ENCODE data around the gene KRTAP5-8.
"Not testable (repeated sequence)": the region's sequence is repeated elsewhere in the genome, so short reads cannot be mapped to it uniquely, and the experiment has no call there.

The KRTAP5-8 gene

DNA sequence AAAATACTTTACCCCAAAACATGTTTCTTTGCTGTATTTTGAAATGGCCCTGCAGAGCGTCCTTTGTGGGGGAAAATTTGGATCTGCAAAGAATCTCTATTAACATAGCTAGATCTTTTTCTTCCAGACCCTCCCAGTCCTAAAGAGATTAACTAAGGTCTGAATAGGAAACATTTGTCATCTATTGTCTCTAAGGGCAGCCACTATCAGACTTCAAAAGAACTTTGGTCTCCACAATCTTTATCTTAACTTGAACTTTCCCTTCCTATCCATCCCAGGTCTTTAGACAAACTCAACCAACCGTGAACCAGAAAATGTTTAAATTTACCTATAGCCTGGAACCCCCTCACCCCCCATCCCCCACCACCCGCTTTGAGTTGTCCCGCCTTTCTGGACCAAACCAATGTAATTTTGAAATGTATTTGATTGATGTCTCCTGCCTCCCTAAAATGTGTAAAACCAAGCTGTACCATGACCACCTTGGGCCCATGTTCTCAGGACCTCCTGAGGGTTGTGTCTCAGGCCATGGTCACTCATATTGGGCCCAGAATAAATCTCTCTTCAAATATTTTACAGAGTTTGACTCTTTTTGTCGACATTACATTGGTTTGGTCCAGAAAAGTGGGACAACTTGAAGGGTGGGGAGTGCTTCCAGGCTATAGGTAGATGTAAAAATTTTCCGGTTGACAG lies 6.8 kb downstream of the KRTAP5-8 start:
- no peak for DNase-seq

DNA sequence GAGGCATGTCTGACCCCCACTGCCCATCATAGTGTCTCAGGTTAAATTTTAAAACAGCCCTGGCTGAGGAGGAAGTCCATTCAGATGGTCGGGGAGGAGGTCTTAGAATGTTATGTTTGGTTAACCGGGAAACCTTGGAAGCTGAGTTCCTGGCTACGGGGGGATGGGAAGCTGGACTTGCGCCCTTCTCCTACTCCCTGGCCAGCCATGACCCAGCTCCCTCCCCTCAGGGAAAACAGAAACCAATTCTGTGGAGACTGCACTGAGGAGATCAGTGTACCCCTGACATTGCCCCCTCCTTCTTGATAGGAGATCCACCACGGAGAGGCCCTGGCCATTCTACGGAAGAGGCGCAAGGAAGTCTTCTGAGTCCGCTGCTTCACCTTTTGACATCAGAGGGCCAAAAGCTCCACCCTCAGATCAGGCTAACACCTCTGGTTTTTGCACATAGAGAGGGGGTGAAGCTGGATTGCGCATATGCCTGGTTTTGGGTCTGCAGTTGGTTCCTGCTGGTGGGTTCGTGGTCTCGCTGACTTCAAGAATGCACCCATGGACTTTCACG lies 7.7 kb downstream of the KRTAP5-8 start:
- DNase-seq: no peak

GRCh38 chr11:71548120-71548519 lies 10.3 kb downstream of the KRTAP5-8 start, which contains the start of gene KRTAP5-9:
Gene KRTAP5-9 (plus strand): TSS chr11:71548420. CDS start chr11:71548658, 238 bp downstream.
- no peak for DNase-seq

DNA sequence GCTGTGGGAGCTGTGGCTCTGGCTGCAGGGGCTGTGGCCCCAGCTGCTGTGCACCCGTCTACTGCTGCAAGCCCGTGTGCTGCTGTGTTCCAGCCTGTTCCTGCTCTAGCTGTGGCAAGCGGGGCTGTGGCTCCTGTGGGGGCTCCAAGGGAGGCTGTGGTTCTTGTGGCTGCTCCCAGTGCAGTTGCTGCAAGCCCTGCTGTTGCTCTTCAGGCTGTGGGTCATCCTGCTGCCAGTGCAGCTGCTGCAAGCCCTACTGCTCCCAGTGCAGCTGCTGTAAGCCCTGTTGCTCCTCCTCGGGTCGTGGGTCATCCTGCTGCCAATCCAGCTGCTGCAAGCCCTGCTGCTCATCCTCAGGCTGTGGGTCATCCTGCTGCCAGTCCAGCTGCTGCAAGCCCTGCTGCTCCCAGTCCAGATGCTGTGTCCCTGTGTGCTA lies 10.9 kb downstream of the KRTAP5-8 start:
- DNase-seq: no peak

DNA sequence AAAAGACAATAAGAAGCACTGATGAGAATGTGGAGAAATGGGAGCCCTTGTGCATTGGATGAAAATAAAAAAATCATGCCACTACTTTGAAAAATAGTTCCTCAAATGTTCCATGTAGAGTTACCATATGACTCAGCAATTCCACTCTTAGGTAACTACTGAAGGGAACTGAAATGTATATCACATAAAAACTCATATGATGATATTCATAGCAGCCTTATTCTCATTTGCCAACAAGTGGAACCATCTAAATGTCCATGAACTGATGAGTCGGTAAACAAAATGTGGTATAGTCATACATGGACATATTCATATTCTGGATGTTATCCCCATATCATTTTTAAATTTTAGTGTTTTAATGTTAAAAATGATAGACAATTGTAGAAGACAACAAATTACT lies 13.9 kb downstream of the KRTAP5-8 start:
- no peak for DNase-seq

DNA sequence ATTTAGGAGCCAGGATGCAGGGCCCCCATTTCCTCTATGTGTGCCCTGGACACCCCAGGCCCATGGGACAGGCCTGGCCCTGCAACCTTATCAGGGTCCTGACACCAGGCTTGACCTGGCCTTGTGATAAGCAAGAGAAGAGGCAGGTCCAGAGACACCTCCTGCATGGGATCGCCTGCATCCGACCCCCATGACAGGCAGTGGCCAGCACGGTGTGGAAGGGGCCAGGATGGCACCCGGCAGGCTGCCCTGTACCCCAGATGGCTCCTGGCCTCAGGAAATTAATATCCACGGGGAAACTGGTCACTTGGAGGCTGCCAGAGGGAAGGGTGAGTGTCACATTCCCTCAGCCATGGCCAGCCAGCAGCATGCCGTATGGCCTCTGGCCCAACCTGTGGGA lies 17.2 kb downstream of the KRTAP5-8 start:
- DNase-seq: no peak

DNA sequence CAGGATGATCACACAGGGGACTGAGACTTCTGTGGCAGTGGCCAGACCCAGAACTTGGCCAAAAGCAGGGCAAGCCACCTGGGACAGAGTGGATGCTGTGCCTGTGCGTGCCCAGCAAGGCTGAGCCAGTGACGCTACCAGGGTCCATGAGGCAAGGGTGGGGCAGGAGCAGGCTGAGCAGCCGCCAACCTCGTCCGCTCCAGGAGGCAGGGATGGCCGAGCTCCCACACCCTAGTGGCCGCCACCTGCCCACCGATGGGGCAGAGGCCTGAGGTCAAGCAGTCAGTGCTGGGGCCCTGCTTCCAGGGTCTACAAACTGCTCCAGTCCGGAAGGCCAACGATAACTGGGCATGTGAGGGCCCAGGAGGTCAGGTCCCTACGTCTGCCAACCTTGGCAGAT lies 17.7 kb downstream of the KRTAP5-8 start:
- no peak for DNase-seq

- DNase-seq: no peak
Observed at GRCh38 chr11:71556018-71556417, 18.2 kb downstream of the KRTAP5-8 start.

DNA sequence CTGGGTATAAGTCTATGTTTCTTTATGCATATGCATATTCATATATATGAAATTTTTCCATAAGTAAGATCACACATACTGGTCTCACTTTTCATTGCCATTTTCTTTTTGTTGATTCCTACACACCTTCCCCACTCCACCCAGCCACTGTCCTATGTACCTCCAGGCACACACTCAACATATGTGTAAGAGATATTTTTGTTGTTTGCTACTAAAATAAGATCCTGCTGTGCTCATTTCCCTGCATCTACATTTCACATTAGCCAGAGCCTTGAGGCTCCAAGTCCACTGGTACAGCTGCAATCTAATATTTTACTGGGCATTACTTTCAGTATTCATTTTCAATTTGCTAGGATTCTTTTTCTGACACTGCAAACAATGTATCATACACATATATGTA lies 19.4 kb downstream of the KRTAP5-8 start:
- no peak for DNase-seq

DNA sequence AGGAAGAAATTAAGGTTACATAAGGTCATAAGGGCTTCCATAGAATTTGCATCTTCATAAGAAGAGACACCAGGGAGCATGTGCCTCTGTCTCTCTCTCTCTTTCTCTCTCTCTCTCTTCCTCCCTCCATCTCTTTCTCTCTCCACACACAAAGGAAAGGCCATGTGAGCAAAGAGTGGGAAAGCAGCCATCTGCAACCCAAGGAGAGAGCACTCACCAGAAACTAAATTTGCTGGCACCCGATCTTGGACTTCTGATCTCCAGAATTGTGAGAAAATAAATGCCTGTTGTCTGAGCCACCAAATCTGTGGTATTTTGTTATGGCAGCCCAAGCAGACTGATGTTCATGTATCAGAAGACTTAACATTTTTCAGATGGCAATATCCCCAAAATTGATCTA lies 21.2 kb downstream of the KRTAP5-8 start:
- no peak for DNase-seq

DNA sequence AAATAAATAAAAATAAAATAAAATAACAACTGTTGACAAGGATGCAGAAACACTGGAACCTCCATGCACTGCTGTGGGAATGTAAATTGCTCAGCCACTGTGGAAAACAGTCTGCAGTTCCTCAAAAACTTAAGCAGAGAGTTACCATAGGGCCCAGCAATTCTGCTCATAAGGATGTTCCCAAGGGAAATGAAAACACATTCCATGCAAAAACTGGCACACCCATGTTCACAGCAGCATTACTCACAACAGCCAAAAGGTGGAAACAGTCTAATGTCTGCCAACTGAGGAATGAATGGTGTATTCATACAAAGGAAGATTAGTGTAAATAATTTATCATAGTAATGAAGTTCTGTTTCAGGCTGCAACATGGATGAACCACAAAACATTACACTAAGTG lies 24.3 kb downstream of the KRTAP5-8 start:
- DNase-seq: no peak

DNA sequence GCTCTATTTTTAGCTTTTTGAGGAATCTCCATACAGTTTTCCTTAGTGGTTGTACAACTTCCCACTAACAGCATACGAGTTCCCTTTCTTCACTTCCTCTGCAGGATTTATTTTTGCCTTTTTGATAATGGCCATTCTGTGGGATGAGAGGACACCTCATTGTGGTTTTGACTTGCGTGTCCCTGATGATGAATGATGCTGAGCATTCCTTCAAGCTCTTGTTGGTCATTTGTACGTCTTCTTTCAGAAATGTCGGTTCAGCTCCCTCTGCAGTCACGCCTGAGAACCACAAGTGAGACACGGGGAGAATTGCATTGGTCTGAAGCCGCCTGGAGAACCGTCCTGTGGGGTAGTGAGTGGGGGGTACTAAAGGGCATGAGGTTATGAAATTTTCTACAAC lies 25.6 kb downstream of the KRTAP5-8 start:
- DNase-seq: peak; percentile 12

DNA sequence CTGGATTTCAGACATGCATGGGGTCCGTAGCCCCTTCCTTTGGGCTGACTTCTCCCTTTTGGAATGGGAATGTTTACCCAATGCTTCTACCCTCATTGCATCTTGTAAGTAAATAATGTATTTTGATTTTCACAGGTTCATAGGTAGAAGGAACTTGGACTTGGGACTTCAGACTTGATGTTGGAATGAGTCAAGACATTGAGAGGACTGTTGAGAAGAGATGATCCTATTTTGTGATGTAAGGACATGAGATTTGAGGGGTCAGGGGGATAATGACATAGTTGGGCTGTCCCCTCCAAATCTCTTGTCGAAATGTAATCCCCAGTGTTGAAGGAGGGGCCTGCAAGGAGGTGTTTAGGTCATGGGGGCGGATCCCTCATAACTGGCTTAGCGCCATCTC lies 26.6 kb downstream of the KRTAP5-8 start:
- DNase-seq: no peak

GRCh38 chr11:71565263-71565662 lies 27.4 kb downstream of the KRTAP5-8 start, which contains the start of gene KRTAP5-10:
Gene KRTAP5-10 (plus strand): TSS chr11:71565563. CDS start chr11:71565588, 25 bp downstream.
- no peak for DNase-seq

DNA sequence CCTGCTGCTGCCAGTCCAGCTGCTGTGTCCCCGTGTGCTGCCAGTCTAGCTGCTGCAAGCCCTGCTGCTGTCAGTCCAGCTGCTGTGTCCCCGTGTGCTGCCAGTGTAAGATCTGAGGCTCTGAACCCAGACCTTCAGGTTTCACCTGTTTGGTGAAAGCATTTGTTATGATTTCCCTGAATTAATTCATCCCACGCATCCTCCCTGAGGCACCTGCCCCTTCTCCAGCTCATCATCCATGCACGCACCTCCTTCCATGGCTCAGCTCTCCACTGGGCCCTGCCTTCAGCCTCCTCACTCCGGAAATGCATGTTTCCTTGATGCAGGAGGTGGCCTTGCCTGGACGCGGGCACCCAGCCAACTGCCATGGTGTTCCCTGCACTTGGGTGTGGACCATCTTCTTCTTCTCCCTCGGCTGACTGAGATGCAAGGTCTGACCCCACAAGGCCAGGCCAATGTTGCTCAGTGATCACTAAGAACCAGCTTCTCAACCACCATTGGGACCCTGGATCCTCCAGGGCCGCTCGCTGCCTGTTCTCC lies 28.3 kb downstream of the KRTAP5-8 start:
- no peak for DNase-seq

- DNase-seq: not testable (repeated sequence)
Observed at GRCh38 chr11:71566626-71567599, 29.1 kb downstream of the KRTAP5-8 start.

DNA sequence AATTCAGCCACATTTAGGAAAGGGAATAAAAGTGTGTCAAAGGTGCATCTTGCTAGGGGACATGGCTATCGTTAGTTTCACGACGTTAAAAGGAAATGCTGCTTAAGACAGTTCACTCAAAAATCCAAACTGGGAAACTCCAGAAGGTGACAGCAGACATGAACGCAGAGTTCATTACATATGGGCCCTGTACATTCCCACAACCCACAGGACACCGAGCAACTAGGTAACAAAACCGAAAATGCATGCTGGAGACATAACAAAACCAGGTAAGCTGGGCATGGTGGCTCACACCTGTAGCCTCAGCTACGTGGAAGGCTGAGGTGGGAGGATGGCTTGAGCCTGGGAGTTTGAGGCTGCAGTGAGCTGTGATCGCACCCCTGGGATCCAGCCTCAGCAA lies 29.8 kb downstream of the KRTAP5-8 start:
- not testable (repeated sequence) for DNase-seq

DNA sequence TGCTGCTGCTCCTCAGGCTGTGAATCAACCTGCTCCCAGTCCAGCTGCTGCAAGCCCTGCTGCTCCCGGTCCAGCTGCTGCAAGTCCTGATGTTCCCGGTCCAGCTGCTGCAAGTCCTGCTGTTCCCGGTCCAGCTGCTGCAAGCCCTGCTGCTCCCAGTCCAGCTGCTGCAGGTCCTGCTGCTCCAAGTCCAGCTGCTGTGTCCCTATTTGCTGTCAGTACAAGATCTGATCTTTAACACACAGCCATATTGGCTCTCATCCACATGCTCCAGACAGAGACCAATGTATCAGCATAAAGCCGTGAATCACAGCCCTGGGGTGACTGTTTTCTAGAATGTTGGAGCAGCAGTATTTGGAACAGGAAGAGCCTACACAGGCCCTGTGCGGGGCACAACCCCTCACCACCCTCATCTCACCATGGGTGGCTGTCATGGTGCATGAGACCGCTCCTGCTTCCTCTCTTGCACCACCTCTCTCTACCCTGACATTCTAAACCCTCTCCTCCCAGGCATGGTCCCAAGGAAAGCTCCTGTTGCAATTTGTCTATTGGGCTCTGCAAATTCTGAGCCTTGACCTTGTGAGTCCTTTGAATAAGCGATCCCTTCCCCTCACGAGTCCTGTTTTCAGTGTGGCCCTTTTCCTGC lies 31.0 kb downstream of the KRTAP5-8 start:
- DNase-seq: no peak

- DNase-seq: not testable (repeated sequence)
Observed at GRCh38 chr11:71571101-71571850, 33.5 kb downstream of the KRTAP5-8 start.

GRCh38 chr11:71572811-71573210 lies 35.0 kb downstream of the KRTAP5-8 start:
- no peak for DNase-seq

- DNase-seq: no peak
Observed at GRCh38 chr11:71574418-71574817, 36.6 kb downstream of the KRTAP5-8 start.

All from NCI-H1092 treated with DMSO at 0.1 percent for 48 hours (cell line).